DND-41 (cell line): ENCODE results near the gene C6orf62.
"Not testable (repeated sequence)": the region's sequence is repeated elsewhere in the genome, so short reads cannot be mapped to it uniquely, and the experiment has no call there.

Experiments
- ATAC-seq: fragments of 200-7000 bp; cut with Tn5 transposase; 3 replicates; pipeline ENCODE4 v1.9.1; 2021; ENCODE audit warnings: low read depth; ENCODE audit not compliant: insufficient read depth
- DNase-seq: peaks from one replicate; pipeline ENCODE4 v3.0.0-alpha.2; 2020
- H2AFZ ChIP-seq: 2 replicates; pipeline ENCODE4 v1.6.0; 2012; ENCODE audit warnings: low read depth, low read length
- H3K27ac ChIP-seq: 2 replicates; pipeline ENCODE4 v1.5.1; 2012; ENCODE audit warnings: low read length, inconsistent platforms
- H3K27me3 ChIP-seq: fragments of 200-600 bp; sonication (generic); 2 replicates; pipeline ENCODE4 v1.6.0; 2012; ENCODE audit warnings: low read length, mild to moderate bottlenecking, inconsistent platforms; ENCODE audit not compliant: insufficient read depth, poor library complexity
- H3K36me3 ChIP-seq: 2 replicates; pipeline ENCODE4 v1.5.1; 2012; ENCODE audit warnings: low read length, inconsistent platforms; ENCODE audit not compliant: insufficient read depth
- H3K4me1 ChIP-seq: 2 replicates; pipeline ENCODE4 v1.5.1; 2012; ENCODE audit warnings: mild to moderate bottlenecking, low read length; ENCODE audit not compliant: insufficient read depth
- H3K4me2 ChIP-seq: 2 replicates; pipeline ENCODE4 v1.6.0; 2012; ENCODE audit warnings: mild to moderate bottlenecking, moderate library complexity, low read length, inconsistent platforms; ENCODE audit not compliant: insufficient read depth
- H3K4me3 ChIP-seq, 2 experiments: fragments of 200-600 bp in 1 of 2; shearing (Covaris generic) in 1 of 2; 2 replicates each; pipeline ENCODE4 v1.5.1; 2012 to 2016; ENCODE audit warnings: inconsistent platforms in 2 of 2, low read length in 2 of 2, mild to moderate bottlenecking in 2 of 2, low read depth in 1 of 2, moderate library complexity in 1 of 2
- H3K79me2 ChIP-seq: 2 replicates; pipeline ENCODE4 v1.6.0; 2012; ENCODE audit warnings: low read length, inconsistent platforms; ENCODE audit not compliant: insufficient read depth
- H3K9ac ChIP-seq: 2 replicates; pipeline ENCODE4 v1.6.0; 2012; ENCODE audit warnings: low read depth, mild to moderate bottlenecking, inconsistent platforms, low read length, moderate library complexity
- H3K9me3 ChIP-seq: 2 replicates; pipeline ENCODE4 v1.5.1; 2012; ENCODE audit warnings: low read length, moderate library complexity, mild to moderate bottlenecking, inconsistent platforms; ENCODE audit not compliant: insufficient read depth, severe bottlenecking
- H4K20me1 ChIP-seq: 2 replicates; pipeline ENCODE4 v1.6.0; 2012; ENCODE audit warnings: low read length; ENCODE audit not compliant: insufficient read depth
- CTCF ChIP-seq: IDR thresholded peaks from 2 replicates; pipeline ENCODE4 v1.5.1; 2012; ENCODE audit warnings: borderline replicate concordance, low read length, moderate library complexity, mild to moderate bottlenecking; ENCODE audit not compliant: poor library complexity, severe bottlenecking; ENCODE audit errors: extremely low read depth
- EZH2 ChIP-seq: IDR thresholded peaks from 3 replicates; pipeline ENCODE4 v1.6.1; 2012; ENCODE audit warnings: borderline replicate concordance, low read depth, mild to moderate bottlenecking, moderate library complexity, low read length, inconsistent platforms; ENCODE audit not compliant: severe bottlenecking

Gene C6orf62

GRCh38 chr6:24738741-24739140 is 19.8 kb upstream of the C6orf62 start:
- Histone ChIP-seq H2AFZ (no peak overlapping the region), H3K4me2 (no peak overlapping the region), H3K9ac (no peak overlapping the region), H3K27ac (no peak overlapping the region), H3K36me3 (no peaks in the 10 kb centered on the region), H3K4me3 (no peak overlapping the region), H4K20me1 (no peaks in the 10 kb centered on the region), H3K9me3 (no peaks in the 10 kb centered on the region), H3K27me3 (no peaks in the 10 kb centered on the region), H3K4me1 (no peaks in the 10 kb centered on the region), H3K79me2 (no peaks in the 10 kb centered on the region)
- TF ChIP-seq EZH2 (no peak), CTCF (no peak)
- DNase-seq (no peak), ATAC-seq (no peak)

GRCh38 chr6:24734710-24735109 is 15.8 kb upstream of the C6orf62 start:
- H3K4me1 ChIP-seq, H4K20me1 ChIP-seq, ATAC-seq, H3K9ac ChIP-seq, H3K4me2 ChIP-seq, H3K36me3 ChIP-seq, H3K27me3 ChIP-seq, H3K79me2 ChIP-seq, H2AFZ ChIP-seq, H3K27ac ChIP-seq, DNase-seq, H3K4me3 ChIP-seq: not testable (repeated sequence)
- peaks cover 16% of the 10 kb centered on the region for H3K9me3 ChIP-seq

- Histone ChIP-seq H4K20me1 (no peaks in the 10 kb centered on the region), H3K4me2 (no peak overlapping the region)
- no peak for DNase-seq
These were observed 15.2 kb upstream of the C6orf62 start for GRCh38 chr6:24734166-24734565.

GRCh38 chr6:24731456-24732134 is 12.6 kb upstream of the C6orf62 start:
- not testable (repeated sequence) for H4K20me1 ChIP-seq, H3K27ac ChIP-seq, H3K27me3 ChIP-seq, H3K9ac ChIP-seq, DNase-seq, ATAC-seq, H3K4me3 ChIP-seq, H2AFZ ChIP-seq, H3K4me1 ChIP-seq, H3K4me2 ChIP-seq, H3K36me3 ChIP-seq, H3K79me2 ChIP-seq
- peaks cover 16% of the 10 kb centered on the region for H3K9me3 ChIP-seq

More at GRCh38 chr6:24734166-24734565, 15.2 kb upstream of the C6orf62 start:
- Histone ChIP-seq H3K27ac (no peak overlapping the region), H3K4me1 (no peaks in the 10 kb centered on the region), H3K9me3 (peaks cover 16% of the 10 kb centered on the region), H3K9ac (no peak overlapping the region), H2AFZ (no peak overlapping the region), H3K36me3 (no peaks in the 10 kb centered on the region), H3K27me3 (no peaks in the 10 kb centered on the region), H3K4me3 (no peak overlapping the region), H3K79me2 (no peaks in the 10 kb centered on the region)
- TF ChIP-seq EZH2 (no peak), CTCF (no peak)
- ATAC-seq: no peak

- not testable (repeated sequence) for H4K20me1 ChIP-seq, H2AFZ ChIP-seq, H3K4me3 ChIP-seq, H3K36me3 ChIP-seq, DNase-seq, ATAC-seq, H3K4me2 ChIP-seq, H3K27me3 ChIP-seq, H3K4me1 ChIP-seq, H3K27ac ChIP-seq, H3K79me2 ChIP-seq, H3K9ac ChIP-seq
- peaks cover 16% of the 10 kb centered on the region for H3K9me3 ChIP-seq
These were observed 11.7 kb upstream of the C6orf62 start for GRCh38 chr6:24730653-24731052.
